GM12878 (cell line): ENCODE results near the gene OR2A5. TPM values are rescaled to one million over a fixed set of nuclear protein-coding genes. Genes with fewer than 3 reads are reported as not detected.

ENCODE experiments used
- ATAC-seq: fragments of 200-7000 bp; cut with Tn5 transposase; 3 replicates; pipeline ENCODE4 v1.9.1; 2020; ENCODE audit warnings: mild to moderate bottlenecking, moderate library complexity
- BruUV-seq: library from RNA; stranded (reverse); fragments of 400-500 nt; replicated peaks from 2 replicates; lab custom pipeline; 2021; lab: Mats Ljungman, UMichigan
- CTCF ChIA-PET: fragments of 300-600 bp; sonication (Branson Sonifier 250); formaldehyde crosslinking; extraction: SDS; loops from one replicate; lab custom pipeline; 2021; ENCODE audit warnings: inconsistent platforms; lab: Yijun Ruan, JAX
- POLR2A ChIA-PET: fragments of 350-600 bp; formaldehyde crosslinking; extraction: SDS; loops from one replicate; lab custom pipeline; 2021; ENCODE audit warnings: inconsistent platforms; lab: Charles Lee
- RAD21 ChIA-PET: fragments of 300-600 bp; sonication (Branson Sonifier 250); formaldehyde crosslinking; loops from one replicate; lab custom pipeline; 2023; ENCODE audit warnings: antibody characterized with exemption; ENCODE audit not compliant: unreplicated experiment; lab: Charles Lee
- SMC1A ChIA-PET: fragments of 300-600 bp; sonication (Branson Sonifier 250); formaldehyde crosslinking; loops from one replicate; lab custom pipeline; 2023; ENCODE audit not compliant: unreplicated experiment, uncharacterized antibody; lab: Charles Lee
- DNase-seq: peaks from one replicate; pipeline ENCODE4 v3.0.0-alpha.2; 2011; ENCODE audit warnings: low read depth, low spot score
- FAIRE-seq: peaks from 3 replicates; lab custom pipeline; 2011; peaks lifted over from hg19 to GRCh38; lab: Jason Lieb, UNC
- H2AFZ ChIP-seq: 2 replicates; pipeline ENCODE4 v1.6.0; 2011; ENCODE audit warnings: low read depth, low read length, control low read depth; ENCODE audit not compliant: control insufficient read depth
- H3K27ac ChIP-seq: 2 replicates; pipeline ENCODE4 v1.5.1; 2011; ENCODE audit warnings: control low read depth; ENCODE audit not compliant: control insufficient read depth, insufficient read depth
- H3K27me3 ChIP-seq, 2 experiments: replicated peaks in 1 of 2; 2 replicates each; pipeline versions ENCODE4 v1.6.0 to v1.6.1; 2011; ENCODE audit warnings: low read length in 1 of 2; ENCODE audit not compliant: control insufficient read depth in 2 of 2, insufficient read depth in 2 of 2
- H3K36me3 ChIP-seq, 2 experiments: 2 replicates each; pipeline ENCODE4 v1.5.1; 2011; ENCODE audit warnings: low read length in 1 of 2; ENCODE audit not compliant: control insufficient read depth in 2 of 2, insufficient read depth in 2 of 2
- H3K4me1 ChIP-seq: 2 replicates; pipeline ENCODE4 v1.6.1; 2011; ENCODE audit warnings: mild to moderate bottlenecking, low read length, moderate library complexity, mixed read lengths; ENCODE audit not compliant: control insufficient read depth, insufficient read depth
- H3K4me2 ChIP-seq: 2 replicates; pipeline ENCODE4 v1.6.0; 2011; ENCODE audit warnings: control low read depth; ENCODE audit not compliant: control insufficient read depth, insufficient read depth
- H3K4me3 ChIP-seq: fragments of 200-600 bp; sonication (generic); 2 replicates; pipeline ENCODE4 v1.5.1; 2016
- H3K79me2 ChIP-seq: 2 replicates; pipeline ENCODE4 v1.6.0; 2011; ENCODE audit warnings: low read length; ENCODE audit not compliant: control insufficient read depth, insufficient read depth
- H3K9ac ChIP-seq: 2 replicates; pipeline ENCODE4 v1.8.0; 2011; ENCODE audit warnings: low read length, control low read depth, mixed read lengths; ENCODE audit not compliant: control insufficient read depth, insufficient read depth
- H3K9me3 ChIP-seq: replicated peaks from 3 replicates; pipeline ENCODE4 v1.5.1; 2011; ENCODE audit warnings: mild to moderate bottlenecking, low read length; ENCODE audit not compliant: control insufficient read depth, insufficient read depth
- H4K20me1 ChIP-seq: 2 replicates; pipeline ENCODE4 v1.6.0; 2011; ENCODE audit not compliant: control insufficient read depth, insufficient read depth
- BCL11A ChIP-seq: IDR thresholded peaks from 2 replicates; pipeline ENCODE4 v1.6.1; 2011; ENCODE audit warnings: low read depth, low read length
- CBX3 ChIP-seq: fragments of 200-600 bp; sonication (generic); IDR thresholded peaks from 2 replicates; pipeline ENCODE4 v1.6.1; 2016; ENCODE audit warnings: low read depth, borderline replicate concordance
- CHD4 ChIP-seq: fragments of 200-600 bp; sonication (generic); IDR thresholded peaks from 2 replicates; pipeline ENCODE4 v1.6.1; 2016; ENCODE audit warnings: mild to moderate bottlenecking
- CREM ChIP-seq: IDR thresholded peaks from 2 replicates; pipeline ENCODE4 v1.6.1; 2014; ENCODE audit warnings: antibody characterized with exemption, low read depth
- EED ChIP-seq: sonication (generic); IDR thresholded peaks from 2 replicates; pipeline ENCODE4 v1.6.1; 2016; ENCODE audit warnings: antibody characterized with exemption, low read depth
- FOS ChIP-seq: IDR thresholded peaks from 3 replicates; pipeline ENCODE4 v1.6.1; 2011; ENCODE audit warnings: borderline replicate concordance; ENCODE audit not compliant: insufficient read length; ENCODE audit errors: extremely low read depth
- FOXM1 ChIP-seq: IDR thresholded peaks from 2 replicates; pipeline ENCODE4 v1.6.1; 2012; ENCODE audit warnings: low read depth, mild to moderate bottlenecking, inconsistent platforms, low read length, moderate library complexity
- MAX ChIP-seq: IDR thresholded peaks from 2 replicates; pipeline ENCODE4 v1.6.1; 2012; ENCODE audit warnings: low read depth, low read length, improper control_type of control experiment
- MLLT1 ChIP-seq: fragments of 450-650 bp; IDR thresholded peaks from 2 replicates; pipeline ENCODE4 v1.6.1; 2016; ENCODE audit warnings: mild to moderate bottlenecking
- NFIC ChIP-seq: IDR thresholded peaks from 2 replicates; pipeline ENCODE4 v1.6.1; 2012; ENCODE audit warnings: low read depth, mild to moderate bottlenecking, inconsistent platforms, low read length, moderate library complexity
- NFYB ChIP-seq: IDR thresholded peaks from 2 replicates; pipeline ENCODE4 v1.6.1; 2011; ENCODE audit warnings: low read depth, mild to moderate bottlenecking, low read length, improper control_type of control experiment, moderate library complexity; ENCODE audit not compliant: insufficient read depth
- NR2C1 ChIP-seq: fragments of 450-650 bp; IDR thresholded peaks from 2 replicates; pipeline ENCODE4 v1.6.1; 2017; ENCODE audit warnings: antibody characterized with exemption, mild to moderate bottlenecking, moderate library complexity
- POLR2AphosphoS5 ChIP-seq: IDR thresholded peaks from 2 replicates; pipeline ENCODE4 v1.6.1; 2011; ENCODE audit warnings: mild to moderate bottlenecking, low read length, inconsistent platforms
- RFX5 ChIP-seq: IDR thresholded peaks from 2 replicates; pipeline ENCODE4 v1.6.1; 2011; ENCODE audit warnings: low read depth, low read length, improper control_type of control experiment
- TCF7 ChIP-seq: IDR thresholded peaks from 2 replicates; pipeline ENCODE4 v1.6.1; 2014; ENCODE audit warnings: antibody characterized with exemption, borderline replicate concordance
- ZBED1 ChIP-seq: IDR thresholded peaks from 2 replicates; pipeline ENCODE4 v1.6.1; 2016; ENCODE audit warnings: borderline replicate concordance
- ZNF274 ChIP-seq: IDR thresholded peaks from one replicate; pipeline ENCODE4 v1.8.0; 2011; ENCODE audit not compliant: insufficient read length, insufficient read depth
- ZSCAN29 ChIP-seq: fragments of 450-650 bp; IDR thresholded peaks from 2 replicates; pipeline ENCODE4 v1.6.1; 2017; ENCODE audit warnings: mild to moderate bottlenecking, moderate library complexity
- ZZZ3 ChIP-seq: IDR thresholded peaks from 2 replicates; pipeline ENCODE4 v1.6.1; 2011; ENCODE audit warnings: low read depth; ENCODE audit not compliant: control insufficient read depth, insufficient read length
- WGBS: methylation state at CpG from one replicate; pipeline ENCODE4 v1.1.6; 2016; ENCODE audit warnings: low lambda C conversion rate; ENCODE audit not compliant: insufficient replicate concordance, insufficient coverage; ENCODE audit errors: missing lambda C conversion rate; 5-methylcytosine and 5-hydroxymethylcytosine counted together
- in situ Hi-C: fragments of 300-500 bp; cut with MboI; formaldehyde crosslinking; loops from 9 replicates; pipeline ENCODE4 v1.14.3; 2018; ENCODE audit warnings: mixed read lengths
- intact Hi-C: fragments of 100-400 bp; cut with micrococcal nuclease; formaldehyde crosslinking; loops from one replicate; pipeline ENCODE4 v1.14.2; 2022; ENCODE audit not compliant: unreplicated experiment
- polyA plus RNA-seq, 11 experiments: library from polyadenylated mRNA; depleted of rRNA in 4 of 11; unstranded in 6 of 11; stranded (reverse) in 5 of 11; fragments of >200 nt; fragmentation: Nextera tagmentation in 4 of 11; fragmentation: Illumina TruSeq in 1 of 11; extraction: Ambion mirVana in 4 of 11; extraction: Trizol in 1 of 11; gene quantifications; 1 replicate in 1 of 11; 2 replicates in 10 of 11; pipeline versions ENCODE4 v1.2.1 to v1.2.3, GENCODE V29; 2011 to 2016; ENCODE audit warnings: inconsistent platforms in 2 of 11, missing spikeins in 2 of 11, low read depth in 1 of 11
- total RNA-seq, 4 experiments: library from RNA; depleted of rRNA in 3 of 4; stranded (reverse); fragments of >200 nt in 3 of 4; fragmentation: Illumina TruSeq in 1 of 4; extraction: Trizol in 1 of 4; gene quantifications; 2 replicates each; pipeline versions ENCODE4 v1.2.1 to v1.2.3, GENCODE V29; 2013 to 2021
- TF ChIP-seq, protein P1 (sequence below): fragments of 450-650 bp; IDR thresholded peaks from 2 replicates; pipeline ENCODE4 v1.6.1; 2017; ENCODE audit warnings: mild to moderate bottlenecking, low read depth, inconsistent platforms; ENCODE audit not compliant: poor library complexity, severe bottlenecking

The OR2A5 gene
- total and polyA plus RNA-seq, 10 of the 15 experiments (the other 5 are each of a cell fraction or from before 2014, with no cell fraction given) = 0.19 TPM; not detected in 9

DNA sequence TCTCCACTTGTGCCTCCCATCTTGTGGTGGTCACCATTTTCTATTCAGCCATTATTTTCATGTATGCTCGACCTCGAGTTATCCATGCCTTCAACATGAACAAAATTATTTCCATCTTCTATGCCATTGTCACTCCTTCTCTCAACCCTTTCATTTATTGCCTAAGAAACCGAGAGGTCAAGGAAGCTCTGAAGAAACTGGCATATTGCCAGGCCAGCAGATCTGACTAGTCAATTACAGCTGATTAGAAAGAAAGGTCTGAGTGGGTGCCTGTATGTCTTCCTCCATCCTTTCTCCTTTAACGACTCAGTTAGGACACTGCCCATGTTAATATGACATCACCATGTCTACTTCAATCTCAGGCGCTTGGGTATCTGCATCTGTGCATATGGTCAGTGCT lies 44.0 kb upstream of the OR2A5 start:
- Histone ChIP-seq H3K79me2 (no peaks in the 10 kb centered on the region), H3K9me3 (no peaks in the 10 kb centered on the region; the same call in 1 of the 3 replicates), H3K9ac (no peak overlapping the region), H3K27me3 (no peaks in the 10 kb centered on the region), H3K36me3 (no peaks in the 10 kb centered on the region), H2AFZ (no peak overlapping the region), H4K20me1 (no peaks in the 10 kb centered on the region), H3K27ac (no peak overlapping the region), H3K4me2 (no peak overlapping the region), H3K4me3 (no peak overlapping the region), H3K4me1 (no peaks in the 10 kb centered on the region)
- ChIA-PET SMC1A (no interaction called here), RAD21 (no interaction called here), CTCF (no interaction called here), POLR2A (no interaction called here)
- BruUV-seq = no TSS peak
- TF ChIP-seq FOXM1 = no peak
- TF ChIP-seq, protein P1, sequence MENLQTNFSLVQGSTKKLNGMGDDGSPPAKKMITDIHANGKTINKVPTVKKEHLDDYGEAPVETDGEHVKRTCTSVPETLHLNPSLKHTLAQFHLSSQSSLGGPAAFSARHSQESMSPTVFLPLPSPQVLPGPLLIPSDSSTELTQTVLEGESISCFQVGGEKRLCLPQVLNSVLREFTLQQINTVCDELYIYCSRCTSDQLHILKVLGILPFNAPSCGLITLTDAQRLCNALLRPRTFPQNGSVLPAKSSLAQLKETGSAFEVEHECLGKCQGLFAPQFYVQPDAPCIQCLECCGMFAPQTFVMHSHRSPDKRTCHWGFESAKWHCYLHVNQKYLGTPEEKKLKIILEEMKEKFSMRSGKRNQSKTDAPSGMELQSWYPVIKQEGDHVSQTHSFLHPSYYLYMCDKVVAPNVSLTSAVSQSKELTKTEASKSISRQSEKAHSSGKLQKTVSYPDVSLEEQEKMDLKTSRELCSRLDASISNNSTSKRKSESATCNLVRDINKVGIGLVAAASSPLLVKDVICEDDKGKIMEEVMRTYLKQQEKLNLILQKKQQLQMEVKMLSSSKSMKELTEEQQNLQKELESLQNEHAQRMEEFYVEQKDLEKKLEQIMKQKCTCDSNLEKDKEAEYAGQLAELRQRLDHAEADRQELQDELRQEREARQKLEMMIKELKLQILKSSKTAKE = no peak
- no peak for TF ChIP-seq MAX
- no peak for TF ChIP-seq BCL11A
- no peak for TF ChIP-seq MLLT1
- no peak for TF ChIP-seq NFIC
- no peak for TF ChIP-seq ZBED1
- no peak for TF ChIP-seq FOS
- TF ChIP-seq ZNF274 = no peak
- TF ChIP-seq CREM = no peak
- no peak for TF ChIP-seq POLR2AphosphoS5
- no peak for TF ChIP-seq EED
- TF ChIP-seq ZSCAN29 = no peak
- no peak for TF ChIP-seq CHD4
- no peak for TF ChIP-seq NR2C1
- TF ChIP-seq NFYB = no peak
- no peak for TF ChIP-seq TCF7
- TF ChIP-seq RFX5 = no peak
- no peak for TF ChIP-seq ZZZ3
- TF ChIP-seq CBX3 = no peak
- DNase-seq (no peak), FAIRE-seq (no peak), ATAC-seq (no peak)
- intact Hi-C loops (no loop called here), in situ Hi-C loops (no loop called here)
- WGBS = under 1% methylated on average over 5 of the region's 5 CpGs
